GM23248 (cell line): ENCODE measurements around the gene NDUFS6.

Experiments
- EZH2 ChIP-seq: fragments of 200-600 bp; sonication (generic); IDR thresholded peaks from 2 replicates; pipeline ENCODE4 v1.6.1; 2018; ENCODE audit warnings: antibody characterized with exemption, mild to moderate bottlenecking; ENCODE audit not compliant: insufficient read depth, poor library complexity, severe bottlenecking
- EZH2phosphoT487 ChIP-seq: fragments of 200-600 bp; sonication (generic); IDR thresholded peaks from 2 replicates; pipeline ENCODE4 v1.6.1; 2018; ENCODE audit warnings: antibody characterized with exemption, moderate library complexity, mild to moderate bottlenecking, low read depth; ENCODE audit not compliant: insufficient read depth

DNA sequence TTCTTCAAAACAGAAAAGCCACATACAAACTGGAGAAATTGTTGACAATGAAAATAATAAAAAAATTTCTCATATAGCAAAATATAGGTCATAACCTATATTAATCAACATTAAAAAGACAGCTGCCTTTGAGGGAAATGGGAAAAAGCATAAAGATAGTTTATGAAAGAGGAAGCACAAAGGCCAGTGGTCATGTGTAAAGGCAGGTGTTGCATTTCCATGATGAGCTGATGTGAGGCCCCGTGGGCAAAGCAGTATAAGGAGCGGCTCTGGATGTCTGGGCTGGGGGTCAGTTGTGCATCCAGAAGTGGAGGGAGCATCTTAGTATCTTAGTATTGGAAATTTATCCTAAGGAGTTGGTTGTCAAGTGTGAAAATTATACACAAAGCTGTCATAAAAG, 18.3 kb downstream of the NDUFS6 start:
- TF ChIP-seq EZH2phosphoT487 (no peak), EZH2 (no peak)
